A673 (cell line): ENCODE results near the gene SLC44A1.

Experiments used
- CTCF ChIP-seq: fragments of 300-800, 200-600 bp; sonication (generic); conservative IDR thresholded peaks from 2 replicates; pipeline ENCODE4 v1.5.1; 2017; ENCODE audit warnings: low read depth, mild to moderate bottlenecking, antibody characterized with exemption, low read length, moderate library complexity, mixed read lengths
- EZH2 ChIP-seq: fragments of 200-600 bp; sonication (generic); IDR thresholded peaks from 2 replicates; pipeline ENCODE4 v1.6.1; 2017; ENCODE audit warnings: borderline replicate concordance, low read depth, mild to moderate bottlenecking, mixed read lengths, antibody characterized with exemption, low read length; ENCODE audit not compliant: poor library complexity, severe bottlenecking

- TF ChIP-seq EZH2, result no peak
- no peak for TF ChIP-seq CTCF
Observed at GRCh38 chr9:105236261-105236660, 8.2 kb upstream of the SLC44A1 start.
